Upper lobe of left lung (tissue), 4 donors: ENCODE data around the gene SPTBN1.

ENCODE experiments used
- CTCF ChIP-seq, 6 experiments: fragments of 450-650 bp in 4 of 6; fragments of 200-600 bp in 2 of 6; sonication (generic) in 2 of 6; IDR thresholded peaks; one replicate each; pipeline ENCODE4 v1.5.1; 2016 to 2019; ENCODE audit warnings: antibody characterized with exemption in 6 of 6
- POLR2AphosphoS5 ChIP-seq, 2 donors: sonication (generic); formaldehyde crosslinking; IDR thresholded peaks; one replicate each; pipeline ENCODE4 v1.5.1; 2017; ENCODE audit warnings: antibody characterized with exemption in 2 of 2

- TF ChIP-seq POLR2AphosphoS5 (IDR thresholded peaks at IDR 0.05) = no peak
- TF ChIP-seq CTCF (IDR thresholded peaks at IDR 0.05) = no peak
These were observed 207.4 kb downstream of the SPTBN1 start for GRCh38 chr2:54663424-54664030.
